ENCODE results near the gene CNIH4.
"Not testable (repeated sequence)": the region's sequence is repeated elsewhere in the genome, so short reads cannot be mapped to it uniquely, and the experiment has no call there.

CNIH4 gene

GRCh38 chr1:224356685-224357625 lies at the start of gene CNIH4:
Gene CNIH4, plus strand, starts transcription at chr1:224356879. Its CDS starts 46 bp downstream, at chr1:224356925.
- DNase-seq = peak; percentile 83 to 90

DNA sequence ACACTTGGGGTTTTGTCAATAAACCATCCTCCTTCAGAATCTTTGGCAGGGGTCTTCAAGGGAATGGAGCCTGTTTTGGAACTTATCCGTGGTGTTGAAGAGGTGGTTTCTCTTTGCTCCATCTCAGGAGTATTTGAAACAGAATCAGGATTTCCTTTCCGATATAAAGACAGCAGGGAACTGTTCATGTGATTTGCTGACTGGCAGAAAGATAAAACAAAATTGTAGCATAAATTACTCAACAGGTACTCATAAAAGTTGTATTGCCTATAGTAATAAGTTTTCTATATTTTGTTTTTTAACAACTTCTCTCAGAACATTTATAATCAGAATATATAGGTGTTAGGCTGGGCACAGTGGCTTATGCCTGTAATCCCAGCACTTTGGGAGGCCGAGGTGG lies 48.6 kb upstream of the CNIH4 start:
- no peak for DNase-seq

DNA sequence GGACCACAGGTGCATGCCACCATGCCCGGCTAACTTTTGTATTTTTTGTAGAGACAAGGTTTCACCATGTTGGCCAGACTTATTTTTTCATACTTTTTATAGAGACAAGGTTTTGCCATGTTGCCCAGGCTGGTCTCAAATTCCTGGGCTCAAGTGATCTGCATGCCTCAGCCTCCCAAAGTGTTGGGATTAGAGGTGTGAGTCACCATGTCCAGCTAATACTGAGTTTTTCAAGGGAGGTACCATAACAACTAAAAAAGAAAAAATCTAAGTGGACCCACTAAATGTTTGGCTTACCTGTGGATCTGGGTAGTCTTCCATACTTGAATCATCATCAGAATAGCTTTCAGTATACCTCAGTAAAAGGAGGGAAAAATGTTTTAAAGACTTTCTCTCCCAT lies 45.2 kb upstream of the CNIH4 start:
- not testable (repeated sequence) for DNase-seq

DNA sequence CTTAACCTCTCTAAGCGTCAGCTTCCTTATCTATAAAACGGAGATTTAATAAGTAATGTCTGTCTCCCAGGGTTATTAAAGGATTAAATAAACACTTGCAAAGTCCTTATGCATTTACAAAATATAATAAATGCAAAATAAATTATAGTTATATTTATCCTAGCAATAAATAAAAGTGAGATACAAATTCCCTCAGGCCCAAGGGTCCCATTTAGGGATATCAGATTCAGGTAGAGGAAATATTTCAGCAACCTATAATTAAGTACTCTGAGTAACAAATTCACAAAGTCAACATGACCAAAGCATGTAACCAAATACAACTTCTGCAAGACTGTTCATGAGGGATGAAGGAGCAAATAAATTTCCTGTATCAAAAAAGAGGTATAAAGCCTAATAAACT lies 44.7 kb upstream of the CNIH4 start:
- DNase-seq = no peak

DNA sequence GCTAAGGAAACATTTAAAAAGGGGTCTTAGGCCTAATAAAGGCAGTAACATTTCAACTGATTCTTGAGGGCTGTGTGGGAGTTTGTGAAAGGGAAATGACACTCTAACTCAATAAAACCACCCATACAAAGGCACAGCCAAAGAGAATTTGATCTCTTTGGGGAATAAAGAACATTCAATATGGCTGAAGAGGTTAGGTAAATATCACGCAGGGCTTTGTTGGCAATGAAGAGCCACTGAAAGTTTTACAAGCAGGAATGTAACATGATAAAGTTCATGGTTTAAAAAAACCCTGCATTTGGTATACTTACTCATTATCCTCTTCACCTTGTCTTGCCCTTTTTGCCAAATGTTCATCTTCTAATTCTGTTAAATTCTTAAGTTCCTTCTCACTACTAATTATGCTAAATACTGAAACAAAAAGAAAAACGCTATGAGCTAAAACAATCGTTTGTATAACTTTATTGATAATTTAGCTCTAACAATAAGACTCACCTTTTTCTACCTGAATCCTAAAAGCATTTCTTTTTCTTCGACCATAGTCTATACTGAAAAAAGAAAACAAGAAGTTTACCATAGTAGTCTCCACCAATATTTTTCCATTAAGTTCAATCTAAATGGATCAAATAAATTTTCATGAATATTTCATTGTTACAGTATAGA lies 39.2 kb upstream of the CNIH4 start:
- no peak for DNase-seq

DNA sequence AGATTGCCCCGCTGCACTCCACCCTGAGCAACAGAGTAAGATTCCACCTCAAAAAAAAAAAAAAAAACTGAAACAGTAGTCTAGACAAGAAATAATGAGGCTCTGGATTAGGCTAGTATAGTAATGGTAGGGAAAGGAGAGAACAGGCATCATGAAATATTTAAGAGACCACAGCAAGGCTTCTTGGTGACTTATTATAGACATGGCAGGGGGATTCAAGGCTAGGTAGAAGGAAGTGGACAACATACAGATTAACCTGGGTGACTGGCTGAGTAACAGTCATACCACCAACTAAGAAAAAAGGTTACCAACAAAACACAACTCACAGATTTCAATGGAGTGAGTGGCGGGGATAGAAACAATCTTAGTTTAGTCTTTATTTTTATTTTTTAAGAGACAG lies 35.0 kb upstream of the CNIH4 start:
- DNase-seq = no peak

DNA sequence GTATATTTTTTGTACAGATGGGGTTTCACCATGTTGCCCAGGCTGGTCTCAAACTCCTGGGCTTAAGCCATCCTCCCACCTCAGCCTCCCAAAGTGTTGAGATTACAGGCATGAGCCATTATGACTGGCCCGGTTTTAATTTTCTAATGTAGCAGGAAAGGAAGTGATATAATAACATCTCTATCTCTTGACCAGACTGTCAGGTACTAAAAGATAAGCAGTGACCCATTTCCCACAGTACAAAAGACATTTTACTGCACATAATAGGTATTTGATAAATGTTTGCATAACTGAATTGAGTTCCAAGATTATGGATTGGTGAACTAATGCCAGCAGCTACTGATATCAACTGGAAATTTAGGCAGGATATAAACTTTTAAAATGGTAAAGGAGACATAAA lies 30.7 kb upstream of the CNIH4 start:
- no peak for DNase-seq

DNA sequence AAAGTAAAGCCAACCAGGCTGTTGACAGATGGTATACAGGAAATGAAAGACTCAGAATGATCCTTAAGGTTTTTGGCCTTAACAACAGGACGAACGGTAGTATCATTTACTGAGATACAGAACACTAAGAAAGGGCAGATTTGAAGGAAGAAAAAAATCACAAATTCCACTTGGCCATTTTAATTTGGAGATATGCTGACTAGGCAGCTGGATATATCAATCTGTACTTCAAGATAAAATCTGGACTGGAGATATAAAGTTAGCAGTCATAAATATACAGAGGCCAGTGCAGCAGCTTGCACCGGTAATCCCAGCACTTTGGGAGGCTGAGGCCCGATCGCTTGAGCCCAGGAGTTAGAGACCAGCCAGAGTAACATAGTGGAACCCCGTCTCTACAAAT lies 28.0 kb upstream of the CNIH4 start:
- DNase-seq = no peak

DNA sequence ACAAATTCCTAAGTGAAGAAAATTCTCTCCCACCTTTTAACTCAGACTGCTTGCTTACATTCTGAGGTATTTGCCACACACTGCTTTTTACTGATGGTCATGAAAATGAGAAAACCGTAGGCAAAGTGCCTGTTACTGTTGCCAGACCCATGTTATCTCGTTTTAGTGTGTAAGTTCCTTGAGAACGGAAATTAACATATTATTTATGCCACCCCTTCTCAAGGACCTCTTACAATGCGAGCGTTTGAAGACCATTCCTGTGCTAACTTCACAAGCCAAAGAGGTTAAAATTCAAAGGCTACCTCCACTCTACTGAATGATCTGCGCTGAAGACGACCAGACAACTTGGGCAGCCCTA lies 27.2 kb upstream of the CNIH4 start:
- DNase-seq = no peak

DNA sequence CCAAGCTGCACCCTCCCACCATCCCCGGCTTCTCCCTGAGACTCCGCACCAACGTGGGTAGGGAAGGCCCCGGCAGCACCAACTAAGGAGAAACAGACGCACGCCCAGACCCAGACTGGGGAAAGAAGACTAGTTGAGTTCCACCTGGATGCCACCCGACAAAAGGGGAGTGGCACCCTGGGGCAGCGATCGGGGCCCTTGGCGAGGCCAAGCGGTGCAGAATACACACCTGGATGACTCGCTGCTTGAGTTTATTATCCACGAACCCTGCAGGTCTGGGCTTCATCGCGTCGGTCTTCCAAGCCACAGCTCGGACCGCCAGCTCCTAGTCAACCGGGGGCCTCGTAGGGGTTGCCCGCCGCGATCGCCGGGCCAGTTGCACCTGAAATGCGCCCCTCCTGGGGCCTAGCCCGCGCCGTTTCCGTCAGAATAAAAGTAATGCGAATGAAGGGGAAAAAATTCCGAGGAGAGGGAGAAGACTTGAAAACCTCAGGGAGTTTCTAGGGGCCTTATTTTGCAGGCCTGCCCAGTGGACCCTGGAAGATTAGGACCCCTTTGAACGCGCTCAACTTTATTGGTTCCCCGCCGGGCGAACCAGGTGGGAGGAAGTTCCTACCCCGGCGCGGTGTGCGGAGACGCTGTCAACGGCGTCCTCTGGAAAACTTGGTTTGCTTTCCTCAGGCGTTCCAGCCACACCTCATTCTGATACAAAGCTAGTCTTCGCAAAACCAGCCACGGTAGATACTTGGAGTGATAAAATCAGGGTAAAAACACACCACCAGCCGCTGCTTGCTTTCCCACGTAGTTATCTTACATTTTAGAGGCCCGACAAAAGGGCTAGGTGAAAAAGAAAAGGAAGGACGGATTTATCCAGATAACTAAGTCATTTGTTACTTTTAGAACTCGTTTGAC lies 26.6 kb upstream of the CNIH4 start, which contains the start of gene NVL:
NVL (minus strand) TSS at position 331 of the 912 bp plus-strand sequence; CDS start at position 286, 45 bp downstream.
- peak; percentile 72 to 76 for DNase-seq

DNA sequence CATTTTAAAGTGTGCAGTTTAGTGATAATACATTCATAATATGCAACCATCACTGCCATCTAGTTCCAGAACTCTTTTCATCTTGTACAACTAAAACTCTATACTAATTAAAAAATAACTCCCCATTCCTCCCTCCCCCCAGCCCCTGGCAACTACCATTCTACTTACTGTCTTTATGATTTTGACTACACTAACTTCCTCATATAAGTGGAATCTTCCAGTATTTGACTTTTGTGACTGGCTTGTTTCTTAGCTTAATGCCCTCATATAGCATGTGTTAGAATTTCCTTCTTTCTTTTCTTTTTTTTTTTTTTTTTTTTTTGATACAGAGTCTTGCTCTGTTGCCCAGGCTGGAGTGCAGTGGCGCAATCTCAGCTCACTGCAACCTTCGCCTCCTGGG lies 25.4 kb upstream of the CNIH4 start:
- no peak for DNase-seq

DNA sequence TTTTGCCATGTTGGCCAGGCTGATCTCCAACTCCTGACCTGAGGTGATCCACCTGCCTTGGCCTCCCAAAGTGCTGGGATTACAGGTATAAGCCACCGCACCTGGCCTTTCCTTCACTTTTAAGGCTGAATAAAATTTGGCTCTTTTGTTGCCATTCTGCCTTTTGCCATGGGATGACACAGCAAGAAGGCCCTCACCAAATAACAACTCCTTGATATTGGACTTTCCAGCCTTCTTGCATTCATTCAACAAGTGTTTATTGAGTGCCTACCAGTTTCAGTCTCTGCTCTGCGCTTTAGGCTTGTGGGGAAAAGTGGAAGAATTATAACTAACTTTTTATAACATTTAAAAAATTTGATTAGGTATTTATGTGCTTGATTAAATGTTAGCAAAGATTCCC lies 24.9 kb upstream of the CNIH4 start:
- DNase-seq = no peak

- no peak for DNase-seq
Measured at GRCh38 chr1:224333309-224333926, 23.3 kb upstream of the CNIH4 start.

DNA sequence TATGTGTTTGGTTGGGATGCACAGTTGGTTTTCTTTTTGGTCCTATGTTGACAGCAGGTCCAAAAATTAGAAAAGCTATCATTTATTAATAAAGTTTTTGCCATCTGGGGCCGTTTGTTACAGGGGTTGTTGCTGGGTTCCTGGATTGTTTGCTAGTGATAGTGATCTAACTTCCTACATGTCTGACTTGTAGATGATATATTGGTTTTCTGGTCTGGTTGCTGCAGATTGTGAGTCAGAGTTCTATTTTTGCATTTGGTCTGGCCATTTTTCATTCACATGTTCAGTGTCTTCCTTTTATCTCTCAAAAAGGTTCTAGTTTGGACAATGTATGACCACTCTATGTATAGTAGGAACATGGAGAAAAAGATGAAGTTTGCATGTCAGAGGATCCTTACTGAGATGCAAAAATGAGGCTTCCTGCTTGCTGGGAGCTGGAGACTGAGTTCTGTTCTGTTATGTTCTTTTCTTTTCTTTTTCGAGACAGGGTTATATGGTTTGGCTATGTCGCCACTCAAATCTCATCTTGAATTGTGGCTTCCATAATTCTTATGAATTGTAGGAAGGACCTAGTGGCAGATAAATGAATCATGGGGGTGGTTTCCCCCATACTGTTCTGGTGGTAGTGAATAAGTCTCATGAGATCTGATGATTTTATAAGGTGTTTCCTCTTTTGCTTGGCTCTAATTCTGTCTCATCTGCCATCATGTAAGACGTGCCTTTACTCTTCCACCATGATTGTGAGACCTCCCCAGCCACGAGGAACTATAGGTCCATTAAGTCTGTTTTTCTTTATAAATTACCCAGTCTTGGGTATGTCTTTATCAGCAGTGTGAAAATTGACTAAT lies 22.5 kb upstream of the CNIH4 start:
- DNase-seq = no peak

GRCh38 chr1:224338150-224338838 lies 18.4 kb upstream of the CNIH4 start:
- no peak for DNase-seq

DNA sequence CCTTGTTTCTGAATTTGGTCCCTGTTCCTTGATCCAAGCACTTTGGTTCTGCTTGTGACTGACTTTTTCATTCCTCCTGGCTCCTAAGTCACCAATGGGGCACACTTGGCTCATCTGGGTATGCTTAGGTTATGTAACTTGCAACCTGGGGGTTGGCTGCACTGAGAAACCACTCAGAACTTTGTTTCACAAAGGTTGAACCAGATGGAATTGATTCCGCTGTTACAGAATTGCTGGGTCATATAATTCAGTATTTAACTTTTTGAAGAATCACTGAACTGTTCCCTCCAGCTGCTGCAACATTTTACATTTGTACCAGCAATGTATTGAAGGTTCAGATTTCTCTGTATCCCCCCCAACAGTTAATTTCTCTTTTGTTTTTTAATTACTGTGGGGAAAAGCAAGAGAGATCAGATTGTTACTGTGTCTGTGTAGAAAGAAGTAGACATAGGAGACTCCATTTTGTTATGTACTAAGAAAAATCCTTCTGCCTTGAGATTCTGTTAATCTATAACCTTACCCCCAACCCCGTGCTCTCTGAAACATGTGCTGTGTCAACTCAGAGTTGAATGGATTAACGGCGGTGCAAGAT lies 17.1 kb upstream of the CNIH4 start:
- no peak for DNase-seq

- DNase-seq = peak; percentile 7 to 20
Measured at GRCh38 chr1:224340453-224341384, 16.0 kb upstream of the CNIH4 start.

- DNase-seq = no peak
Measured at GRCh38 chr1:224343679-224344078, 13.0 kb upstream of the CNIH4 start.

- no peak for DNase-seq
Measured at GRCh38 chr1:224348137-224348536, 8.5 kb upstream of the CNIH4 start.

Data from stimulated activated CD4-positive, alpha-beta T cell treated with anti-CD3 and anti-CD28 coated beads, Interleukin-4, amount 100 ng/mL, for 4 hours (primary cell).